GM12865 (cell line): ENCODE results near the gene ZEB1.

Experiments
- DNase-seq: peaks from one replicate; pipeline ENCODE4 v3.0.0; 2010; ENCODE audit warnings: low read depth
- H3K4me3 ChIP-seq: 2 replicates; pipeline ENCODE4 v1.5.1; 2011; ENCODE audit warnings: mild to moderate bottlenecking, low read depth, low read length, control low read depth
- CTCF ChIP-seq: IDR thresholded peaks from 2 replicates; pipeline ENCODE4 v1.5.1; 2011; ENCODE audit warnings: low read length, control low read depth, low read depth, inconsistent platforms; ENCODE audit not compliant: insufficient read depth; ENCODE audit errors: missing control alignments

ZEB1 gene

GRCh38 chr10:31317652-31318381 is 1.2 kb upstream of the ZEB1 start:
- DNase-seq = no peak
- TF ChIP-seq CTCF = no peak

DNA sequence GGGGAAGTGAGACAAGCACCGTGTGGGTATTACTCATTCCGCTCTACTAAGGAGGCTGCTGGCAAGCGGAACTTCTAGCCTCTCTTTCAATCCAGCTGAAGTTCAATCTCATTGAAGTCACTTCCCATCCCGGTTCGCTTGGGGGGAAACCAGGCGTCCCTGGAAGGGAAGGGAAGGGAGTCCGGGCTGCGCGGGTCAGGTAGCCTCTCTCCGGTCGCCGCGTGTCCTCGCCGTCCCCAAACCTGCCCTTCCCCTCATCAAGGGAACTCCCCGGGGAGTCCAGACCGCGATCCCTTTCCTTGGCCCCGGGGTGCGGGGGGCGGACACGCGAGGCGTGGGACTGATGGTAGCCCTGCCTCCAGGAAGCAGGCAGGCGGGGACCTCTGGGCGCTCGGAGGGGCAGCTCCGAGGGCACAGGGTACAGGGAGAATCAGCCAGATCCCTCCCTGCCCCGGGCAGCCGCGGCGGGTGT is 598 bp upstream of the ZEB1 start:
- no peak for TF ChIP-seq CTCF
- DNase-seq = peak; percentile 96
- peak overlapping the region; percentile 77 for H3K4me3 ChIP-seq

More at GRCh38 chr10:31317652-31318381, 1.2 kb upstream of the ZEB1 start:
- H3K4me3 ChIP-seq = peak overlapping the region; percentile 77

- peak; percentile 84 for DNase-seq
- TF ChIP-seq CTCF = no peak
- peak overlapping the region; percentile 96 for H3K4me3 ChIP-seq
Observed at GRCh38 chr10:31319602-31320549, 860 bp downstream of the ZEB1 start.

- peak overlapping the region; percentile 96 for H3K4me3 ChIP-seq
- peak; percentile 76 for DNase-seq
- TF ChIP-seq CTCF = no peak
Observed at GRCh38 chr10:31320550-31321211, 1.7 kb downstream of the ZEB1 start.

DNA sequence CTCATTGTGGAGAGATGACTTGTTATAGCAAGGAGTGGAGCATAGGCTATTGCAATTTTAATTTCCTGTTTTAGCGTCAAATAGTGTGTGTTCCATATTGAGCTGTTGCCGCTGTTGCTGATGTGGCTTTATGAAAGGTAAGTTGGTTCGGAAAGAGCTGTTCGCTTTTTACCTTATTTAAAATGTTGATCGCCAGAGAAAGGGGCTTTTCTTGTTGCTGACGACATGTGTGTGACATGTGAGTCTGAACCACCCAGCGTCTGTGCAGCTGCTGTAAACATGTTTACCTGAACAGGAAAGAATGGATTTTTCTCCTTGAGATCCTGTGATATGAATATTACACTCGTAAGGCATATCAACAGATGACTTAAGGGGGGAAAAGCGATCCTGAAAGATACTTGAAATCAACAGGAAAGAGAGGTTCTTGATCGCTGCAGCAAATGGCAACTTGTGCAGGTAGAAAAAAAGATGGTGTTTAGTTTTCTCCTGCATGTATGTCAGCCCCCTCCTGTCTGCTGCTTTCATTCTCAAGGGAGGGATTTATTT is 2.5 kb downstream of the ZEB1 start:
- DNase-seq = peak; percentile 56
- peak overlapping the region; percentile 96 for H3K4me3 ChIP-seq
- no peak for TF ChIP-seq CTCF

- TF ChIP-seq CTCF = peak; percentile 54
- DNase-seq = peak; percentile 65
- peak overlapping the region; percentile 96 for H3K4me3 ChIP-seq
Observed at GRCh38 chr10:31322647-31323046, 3.6 kb downstream of the ZEB1 start.
